ENCODE results near the gene SAMM50.
"Not testable (repeated sequence)": the region's sequence is repeated elsewhere in the genome, so short reads cannot be mapped to it uniquely, and the experiment has no call there.

Gene SAMM50

GRCh38 chr22:43998679-43999264, 43.5 kb downstream of the SAMM50 start:
- in situ Hi-C loops (cut with MboI; ENCODE audit: low sequenced_read_pairs): loop anchor here (5.0 to 25.0 kb wide), 2 partner anchors 89 to 639 kb away; no protein-coding TSS in a partner anchor

GRCh38 chr22:43999378-43999777, 44.1 kb downstream of the SAMM50 start:
- in situ Hi-C loops (cut with MboI; ENCODE audit: low sequenced_read_pairs): loop anchor here (5.0 to 25.0 kb wide), 2 partner anchors 88 to 638 kb away; no protein-coding TSS in a partner anchor

GRCh38 chr22:44000123-44000522, 44.9 kb downstream of the SAMM50 start:
- in situ Hi-C loops (cut with MboI; ENCODE audit: low sequenced_read_pairs): no loop called here

GRCh38 chr22:44001521-44001920, 46.3 kb downstream of the SAMM50 start:
- in situ Hi-C loops (cut with MboI; ENCODE audit: low sequenced_read_pairs): no loop called here

GRCh38 chr22:44002324-44002723, 47.1 kb downstream of the SAMM50 start:
- in situ Hi-C loops (cut with MboI; ENCODE audit: low sequenced_read_pairs): no loop called here

- in situ Hi-C loops (cut with MboI; ENCODE audit: low sequenced_read_pairs): no loop called here
Observed at GRCh38 chr22:44002997-44003396, 47.8 kb downstream of the SAMM50 start.

- in situ Hi-C loops (cut with MboI; ENCODE audit: low sequenced_read_pairs): no loop called here
Observed at GRCh38 chr22:44003405-44004103, 48.3 kb downstream of the SAMM50 start.

GRCh38 chr22:44004104-44004460, 48.8 kb downstream of the SAMM50 start:
- in situ Hi-C loops (cut with MboI; ENCODE audit: low sequenced_read_pairs): no loop called here

- in situ Hi-C loops (cut with MboI; ENCODE audit: low sequenced_read_pairs): no loop called here
Observed at GRCh38 chr22:44005524-44005923, 50.3 kb downstream of the SAMM50 start.

GRCh38 chr22:44012162-44012561, 56.9 kb downstream of the SAMM50 start:
- in situ Hi-C loops (cut with MboI; ENCODE audit: low sequenced_read_pairs): no loop called here

GRCh38 chr22:44012591-44012990, 57.3 kb downstream of the SAMM50 start:
- in situ Hi-C loops (cut with MboI; ENCODE audit: low sequenced_read_pairs): no loop called here

- in situ Hi-C loops (cut with MboI; ENCODE audit: low sequenced_read_pairs): no loop called here
Observed at GRCh38 chr22:44014241-44014640, 59.0 kb downstream of the SAMM50 start.

- in situ Hi-C loops (cut with MboI; ENCODE audit: low sequenced_read_pairs): not testable (repeated sequence)
Observed at GRCh38 chr22:44016586-44016985, 61.3 kb downstream of the SAMM50 start.

- in situ Hi-C loops (cut with MboI; ENCODE audit: low sequenced_read_pairs): no loop called here
Observed at GRCh38 chr22:44018594-44018993, 63.4 kb downstream of the SAMM50 start.

- in situ Hi-C loops (cut with MboI; ENCODE audit: low sequenced_read_pairs): no loop called here
Observed at GRCh38 chr22:44019416-44019815, 64.2 kb downstream of the SAMM50 start.

GRCh38 chr22:44019846-44020245, 64.6 kb downstream of the SAMM50 start:
- in situ Hi-C loops (cut with MboI; ENCODE audit: low sequenced_read_pairs): no loop called here

- in situ Hi-C loops (cut with MboI; ENCODE audit: low sequenced_read_pairs): no loop called here
Observed at GRCh38 chr22:44020981-44021380, 65.7 kb downstream of the SAMM50 start.

GRCh38 chr22:44023404-44024287, 68.4 kb downstream of the SAMM50 start:
- in situ Hi-C loops (cut with MboI; ENCODE audit: low sequenced_read_pairs): no loop called here

- in situ Hi-C loops (cut with MboI; ENCODE audit: low sequenced_read_pairs): no loop called here
Observed at GRCh38 chr22:44024288-44024921, 69.2 kb downstream of the SAMM50 start, which contains the start of gene PARVB. Gene PARVB (plus strand): TSS chr22:44024302. CDS start chr22:44024340, 38 bp downstream.

- in situ Hi-C loops (cut with MboI; ENCODE audit: low sequenced_read_pairs): no loop called here
Observed at GRCh38 chr22:44025171-44026065, 70.2 kb downstream of the SAMM50 start.
